H1 (cell line): ENCODE data around the gene DAGLA. TPM values are rescaled to one million over a fixed set of nuclear protein-coding genes. Genes with fewer than 3 reads are reported as not detected.

Experiments
- PHF8 ChIP-seq: fragments of 200-600 bp; sonication (generic); conservative IDR thresholded peaks from 2 replicates; pipeline ENCODE4 v1.7.1; 2012; ENCODE audit warnings: low read depth, mild to moderate bottlenecking, inconsistent platforms, low read length, moderate library complexity
- polyA plus RNA-seq, 7 experiments: library from polyadenylated mRNA; depleted of rRNA in 3 of 7; stranded (reverse) in 5 of 7; unstranded in 2 of 7; fragments of >200 nt in 5 of 7; fragments of 200-250 nt in 2 of 7; gene quantifications; 1 replicate in 5 of 7; 2 replicates in 1 of 7; 4 replicates in 1 of 7; pipeline versions ENCODE4 v1.2.1 to v1.2.3, GENCODE V29; 2011 to 2013; ENCODE audit warnings: missing spikeins in 2 of 7, mixed read lengths in 2 of 7
- total RNA-seq: library from RNA; stranded (reverse); fragmentation: NEBNext Ultra II Directional; extraction: Animal tissue kit (Norgen Biotek cat#: 25700); gene quantifications from 2 replicates; pipeline ENCODE4 v1.2.1, GENCODE V29; 2021

DAGLA gene
- total and polyA plus RNA-seq, 2 of the 8 experiments (the other 6 are each of a cell fraction or from before 2014, with no cell fraction given), result 3.6 to 6.6 TPM

- no peak for TF ChIP-seq PHF8
These were observed 65.7 kb downstream of the DAGLA start (continued) for GRCh38 chr11:61745781-61746441.
